AG04449 (cell line): ENCODE measurements around the gene LRFN5.
A peak's percentile ranks its signal among the peaks of the same experiment; 100 is the strongest.
"Not testable (repeated sequence)": the region's sequence is repeated elsewhere in the genome, so short reads cannot be mapped to it uniquely, and the experiment has no call there.

ENCODE experiments used
- CTCF ChIA-PET: fragments of 350-600 bp; formaldehyde crosslinking; extraction: SDS; loops from one replicate; lab custom pipeline; 2021; ENCODE audit warnings: antibody characterized with exemption; lab: Yijun Ruan, JAX
- POLR2A ChIA-PET: fragments of 400-600, 350-600 bp; formaldehyde crosslinking; extraction: SDS; loops from one replicate; lab custom pipeline; 2020; ENCODE audit warnings: antibody characterized with exemption, inconsistent platforms; lab: Yijun Ruan, JAX
- DNase-seq: peaks from one replicate; pipeline ENCODE4 v3.0.0-alpha.2; 2010; ENCODE audit warnings: low read depth, low spot score
- H3K4me3 ChIP-seq: 2 replicates; pipeline ENCODE4 v1.5.1; 2011; ENCODE audit warnings: low read depth, mild to moderate bottlenecking, control low read depth, low read length
- CTCF ChIP-seq: IDR thresholded peaks from one replicate; pipeline ENCODE4 v1.5.1; 2011; ENCODE audit warnings: mild to moderate bottlenecking, moderate library complexity, low read length, control low read depth, inconsistent platforms; ENCODE audit not compliant: insufficient read depth; ENCODE audit errors: missing control alignments

LRFN5 gene

DNA sequence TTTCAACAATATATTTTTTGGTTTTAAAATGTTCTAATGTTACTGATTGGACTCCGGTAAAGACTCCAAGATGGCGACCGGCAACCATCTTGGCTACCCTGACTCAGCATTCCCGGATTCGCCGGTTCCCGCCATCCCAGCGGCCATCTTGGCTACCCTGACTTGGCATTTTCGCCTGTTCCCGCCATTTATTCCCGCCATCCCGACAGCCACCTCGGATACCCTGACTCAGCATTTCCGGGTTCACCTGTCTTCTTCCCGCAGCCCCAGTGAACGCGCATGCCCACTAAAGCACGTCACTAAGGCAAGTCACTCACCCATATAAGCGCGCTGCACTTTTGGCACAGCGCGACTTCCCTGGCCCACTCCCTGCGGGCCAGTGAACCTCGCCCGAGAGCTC is 9.0 kb upstream of the LRFN5 start:
- TF ChIP-seq CTCF, result no peak
- CTCF ChIA-PET, result no interaction called here

DNA sequence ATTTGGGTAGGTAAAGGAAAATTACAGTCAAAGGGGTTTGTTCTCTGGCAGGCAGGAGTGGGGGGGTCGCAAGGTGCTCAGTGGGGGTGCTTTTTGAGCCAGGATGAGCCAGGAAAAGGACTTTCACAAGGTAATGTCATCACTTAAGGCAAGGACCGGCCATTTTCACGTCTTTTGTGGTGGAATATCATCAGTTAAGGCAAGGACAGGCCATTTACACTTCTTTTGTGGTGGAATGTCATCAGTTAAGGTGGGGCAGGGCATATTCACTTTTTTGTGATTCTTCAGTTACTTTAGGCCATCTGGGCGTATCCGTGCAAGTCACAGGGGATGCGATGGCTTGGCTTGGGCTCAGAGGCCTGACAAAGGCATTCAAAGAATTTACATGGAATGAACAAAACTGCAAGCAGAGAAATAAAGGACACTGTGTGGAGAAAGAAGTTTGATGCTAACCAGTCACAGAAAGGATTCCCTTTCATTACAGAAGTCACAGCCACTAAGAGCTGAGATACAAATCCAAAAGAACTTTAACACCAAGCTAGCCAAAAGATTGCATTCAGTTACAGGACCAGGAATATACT is 6.8 kb upstream of the LRFN5 start:
- DNase-seq, result not testable (repeated sequence)

More for the DNA sequence above, 9.0 kb upstream of the LRFN5 start:
- no peak overlapping the region for H3K4me3 ChIP-seq
- POLR2A ChIA-PET, result no interaction called here
- no peak for DNase-seq

DNA sequence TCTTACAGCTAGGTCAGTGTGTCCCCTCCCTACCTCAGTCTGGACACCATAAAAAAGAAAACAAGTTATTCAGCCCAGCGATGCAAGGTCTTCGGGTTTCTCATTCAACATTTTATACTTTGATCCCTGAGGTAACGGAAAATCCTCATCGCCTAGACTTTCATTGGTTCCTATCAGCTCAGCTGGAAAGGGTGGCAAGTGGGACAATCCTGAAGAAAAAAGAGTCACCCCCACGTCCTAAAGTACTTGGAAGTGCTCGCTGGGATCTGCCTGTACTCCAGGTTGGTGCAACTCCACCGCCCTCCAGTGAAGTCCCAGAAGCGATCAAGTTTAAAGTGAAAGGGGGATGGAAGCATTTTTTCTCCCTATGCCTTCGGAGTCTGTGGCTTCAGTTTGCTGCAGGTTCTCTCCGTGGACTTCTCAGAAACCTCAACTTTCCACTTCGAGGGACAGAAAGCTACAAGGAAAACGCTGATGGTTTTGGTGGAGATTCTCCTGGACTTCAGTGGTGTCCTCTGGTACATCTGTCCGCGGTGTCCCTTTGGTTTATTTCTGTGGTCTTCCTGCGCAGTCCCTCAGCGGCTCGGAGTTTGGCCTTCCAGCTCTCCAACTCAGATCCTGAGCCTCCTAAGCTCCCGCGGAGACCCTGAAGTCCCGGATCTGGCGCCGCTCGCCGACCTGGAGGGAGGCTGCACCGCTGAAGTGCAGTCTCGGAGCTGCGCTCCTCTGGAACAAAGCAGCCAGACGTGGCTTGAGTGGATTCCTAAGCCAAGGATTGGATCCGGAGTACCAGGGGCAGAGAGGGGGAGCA is 1.8 kb upstream of the LRFN5 start:
- ChIA-PET POLR2A (no interaction called here), CTCF (interaction anchor here (1.2 kb wide), 1 partner anchor 124 kb away, joined by 3 read pairs; no protein-coding TSS in a partner anchor)
- TF ChIP-seq CTCF, result no peak
- DNase-seq, result no peak
- H3K4me3 ChIP-seq, result peak overlapping the region; percentile 61

More for the DNA sequence above, 6.8 kb upstream of the LRFN5 start:
- CTCF ChIA-PET, result interaction anchor here (1.0 to 2.0 kb wide), 5 partner anchors 9 to 267 kb away, joined by 3 to 5 read pairs (median 4); no protein-coding TSS in a partner anchor
- H3K4me3 ChIP-seq, POLR2A ChIA-PET: not testable (repeated sequence)

- H3K4me3 ChIP-seq, result peak overlapping the region; percentile 61
- DNase-seq, result no peak
- TF ChIP-seq CTCF, result no peak
- CTCF ChIA-PET, result interaction anchor here (1.2 to 1.3 kb wide), 2 partner anchors 12 to 123 kb away, joined by 3 read pairs; no protein-coding TSS in a partner anchor
- POLR2A ChIA-PET, result no interaction called here
Measured at GRCh38 chr14:41605550-41606281, 960 bp upstream of the LRFN5 start.

GRCh38 chr14:41606282-41606531 is 469 bp upstream of the LRFN5 start:
- DNase-seq, result no peak
- POLR2A ChIA-PET, result no interaction called here

GRCh38 chr14:41607304-41607775 is 664 bp downstream of the LRFN5 start:
- DNase-seq, result no peak
- peak overlapping the region; percentile 61 for H3K4me3 ChIP-seq
- POLR2A ChIA-PET, result no interaction called here
- CTCF ChIA-PET, result no interaction called here
- TF ChIP-seq CTCF, result no peak

More at GRCh38 chr14:41606282-41606531, 469 bp upstream of the LRFN5 start:
- TF ChIP-seq CTCF, result no peak
- peak overlapping the region; percentile 61 for H3K4me3 ChIP-seq
- CTCF ChIA-PET, result interaction anchor here (1.2 to 1.3 kb wide), 2 partner anchors 12 to 122 kb away, joined by 3 read pairs; no protein-coding TSS in a partner anchor
